Measurements from ENCODE around the gene ELMO1. TPM values are rescaled to one million over a fixed set of nuclear protein-coding genes. Genes with fewer than 3 reads are reported as not detected.

The ELMO1 gene
- total and polyA plus RNA-seq, 2 of the 13 experiments (the other 11 are each of a cell fraction or from before 2014, with no cell fraction given) = 0.11 to 0.17 TPM

- TF ChIP-seq, protein P1, sequence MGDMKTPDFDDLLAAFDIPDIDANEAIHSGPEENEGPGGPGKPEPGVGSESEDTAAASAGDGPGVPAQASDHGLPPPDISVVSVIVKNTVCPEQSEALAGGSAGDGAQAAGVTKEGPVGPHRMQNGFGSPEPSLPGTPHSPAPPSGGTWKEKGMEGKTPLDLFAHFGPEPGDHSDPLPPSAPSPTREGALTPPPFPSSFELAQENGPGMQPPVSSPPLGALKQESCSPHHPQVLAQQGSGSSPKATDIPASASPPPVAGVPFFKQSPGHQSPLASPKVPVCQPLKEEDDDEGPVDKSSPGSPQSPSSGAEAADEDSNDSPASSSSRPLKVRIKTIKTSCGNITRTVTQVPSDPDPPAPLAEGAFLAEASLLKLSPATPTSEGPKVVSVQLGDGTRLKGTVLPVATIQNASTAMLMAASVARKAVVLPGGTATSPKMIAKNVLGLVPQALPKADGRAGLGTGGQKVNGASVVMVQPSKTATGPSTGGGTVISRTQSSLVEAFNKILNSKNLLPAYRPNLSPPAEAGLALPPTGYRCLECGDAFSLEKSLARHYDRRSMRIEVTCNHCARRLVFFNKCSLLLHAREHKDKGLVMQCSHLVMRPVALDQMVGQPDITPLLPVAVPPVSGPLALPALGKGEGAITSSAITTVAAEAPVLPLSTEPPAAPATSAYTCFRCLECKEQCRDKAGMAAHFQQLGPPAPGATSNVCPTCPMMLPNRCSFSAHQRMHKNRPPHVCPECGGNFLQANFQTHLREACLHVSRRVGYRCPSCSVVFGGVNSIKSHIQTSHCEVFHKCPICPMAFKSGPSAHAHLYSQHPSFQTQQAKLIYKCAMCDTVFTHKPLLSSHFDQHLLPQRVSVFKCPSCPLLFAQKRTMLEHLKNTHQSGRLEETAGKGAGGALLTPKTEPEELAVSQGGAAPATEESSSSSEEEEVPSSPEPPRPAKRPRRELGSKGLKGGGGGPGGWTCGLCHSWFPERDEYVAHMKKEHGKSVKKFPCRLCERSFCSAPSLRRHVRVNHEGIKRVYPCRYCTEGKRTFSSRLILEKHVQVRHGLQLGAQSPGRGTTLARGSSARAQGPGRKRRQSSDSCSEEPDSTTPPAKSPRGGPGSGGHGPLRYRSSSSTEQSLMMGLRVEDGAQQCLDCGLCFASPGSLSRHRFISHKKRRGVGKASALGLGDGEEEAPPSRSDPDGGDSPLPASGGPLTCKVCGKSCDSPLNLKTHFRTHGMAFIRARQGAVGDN (CRISPR knock-in tag; IDR thresholded peaks at IDR 0.05) = peak; percentile 40
- TF ChIP-seq CEBPB (IDR thresholded peaks at IDR 0.05; ENCODE audit: borderline replicate concordance, low read depth, low read length) = no peak
Measured at GRCh38 chr7:37016064-37016878, 432.4 kb downstream of the ELMO1 start (continued).

GRCh38 chr7:37015353-37016034 lies 433.2 kb downstream of the ELMO1 start:
- Histone ChIP-seq H3K9me3 (ENCODE audit: low read length) (no peaks in the 10 kb centered on the region), H3K4me3 (replicated peaks in 1 of 3; ENCODE audit: insufficient read depth in 1 of 3, low read depth in 2 of 3, low read length in 3 of 3) (peak overlapping the region in 2 of 3 experiments; percentile 13 to 28; a peak in 2 of 6 replicates), H3K4me1 (ENCODE audit: insufficient read depth, low read length) (peaks cover 53% of the 10 kb centered on the region), H3K27ac (ENCODE audit: extremely low read length, insufficient read depth, low read length) (peak overlapping the region; percentile 60), H3K4me2 (ENCODE audit: low read depth, low read length) (peak overlapping the region; percentile 50), H3K36me3 (replicated peaks in 1 of 2; ENCODE audit: control insufficient read depth in 1 of 2, insufficient read depth in 2 of 2, low read length in 2 of 2) (no peaks in the 10 kb centered on the region), H3K79me2 (ENCODE audit: insufficient read depth, low read length) (no peaks in the 10 kb centered on the region), H2AFZ (ENCODE audit: low read length) (peak overlapping the region; percentile 64), H4K20me1 (ENCODE audit: insufficient read depth, low read length) (no peaks in the 10 kb centered on the region), H3K27me3 (ENCODE audit: control insufficient read depth in 1 of 2, insufficient read depth in 2 of 2, low read length in 2 of 2) (no peaks in the 10 kb centered on the region), H3K9ac (ENCODE audit: insufficient read depth, low read depth, low read length) (no peak overlapping the region)
- ChIA-PET CTCF (ENCODE audit: low intra/inter-chr PET ratio, low total read pairs) (no interaction called here), POLR2A (interaction anchor here (0.8 to 2.7 kb wide), 6 partner anchors 18 to 140 kb away, joined by 3 to 16 read pairs (median 4); no protein-coding TSS in a partner anchor)
- intact Hi-C loops (cut with micrococcal nuclease; ENCODE audit: unreplicated experiment) (loop anchor here (5.0 kb wide), 1 partner anchor 57 kb away; no protein-coding TSS in a partner anchor), in situ Hi-C loops (cut with HindIII; ENCODE audit: extremely low pct_ligation_motif_present, low pct_unique_long_range_greater_than_20kb) (no loop called here)
- FAIRE-seq = no peak
- WGBS (ENCODE audit: low lambda C conversion rate) = 76% methylated on average over 12 of the region's 12 CpGs
- DNase-seq (ENCODE audit: low spot score) = peak; percentile 46
- BruUV-seq (replicated peaks) = no TSS peak
- ATAC-seq = peak; percentile 64
- TF ChIP-seq, protein P2, sequence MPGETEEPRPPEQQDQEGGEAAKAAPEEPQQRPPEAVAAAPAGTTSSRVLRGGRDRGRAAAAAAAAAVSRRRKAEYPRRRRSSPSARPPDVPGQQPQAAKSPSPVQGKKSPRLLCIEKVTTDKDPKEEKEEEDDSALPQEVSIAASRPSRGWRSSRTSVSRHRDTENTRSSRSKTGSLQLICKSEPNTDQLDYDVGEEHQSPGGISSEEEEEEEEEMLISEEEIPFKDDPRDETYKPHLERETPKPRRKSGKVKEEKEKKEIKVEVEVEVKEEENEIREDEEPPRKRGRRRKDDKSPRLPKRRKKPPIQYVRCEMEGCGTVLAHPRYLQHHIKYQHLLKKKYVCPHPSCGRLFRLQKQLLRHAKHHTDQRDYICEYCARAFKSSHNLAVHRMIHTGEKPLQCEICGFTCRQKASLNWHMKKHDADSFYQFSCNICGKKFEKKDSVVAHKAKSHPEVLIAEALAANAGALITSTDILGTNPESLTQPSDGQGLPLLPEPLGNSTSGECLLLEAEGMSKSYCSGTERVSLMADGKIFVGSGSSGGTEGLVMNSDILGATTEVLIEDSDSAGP (CRISPR knock-in tag; IDR thresholded peaks at IDR 0.05; ENCODE audit: borderline replicate concordance) = no peak
- TF ChIP-seq ZNF557 (CRISPR knock-in tag; IDR thresholded peaks at IDR 0.05) (no peak), ZNF441 (CRISPR knock-in tag; IDR thresholded peaks at IDR 0.05; ENCODE audit: borderline replicate concordance) (peak; percentile 98), SOX6 (IDR thresholded peaks at IDR 0.05) (no peak), SOX6 (CRISPR knock-in tag; IDR thresholded peaks at IDR 0.05) (peak; percentile 10; the same call in 1 of the 2 replicates), SOX5 (CRISPR knock-in tag; IDR thresholded peaks at IDR 0.05; ENCODE audit: borderline replicate concordance) (0 out of 2 replicates have a peak, but pooled peaks have one; percentile 34), NCOR1 (IDR thresholded peaks at IDR 0.05; ENCODE audit: borderline replicate concordance, low read length) (no peak), ZNF552 (CRISPR knock-in tag; IDR thresholded peaks at IDR 0.05; ENCODE audit: borderline replicate concordance) (0 out of 2 replicates have a peak, but pooled peaks have one; percentile 29)

All from HepG2 (cell line).